OCI-M1 (cell line): Measurements from ENCODE around the gene DFFB.
"Not testable (repeated sequence)": the region's sequence is repeated elsewhere in the genome, so short reads cannot be mapped to it uniquely, and the experiment has no call there.

Source experiments
- DNase-seq: peaks from one replicate; lab custom pipeline; 2025; lab: John Stamatoyannopoulos, UW

The DFFB gene, protein sequence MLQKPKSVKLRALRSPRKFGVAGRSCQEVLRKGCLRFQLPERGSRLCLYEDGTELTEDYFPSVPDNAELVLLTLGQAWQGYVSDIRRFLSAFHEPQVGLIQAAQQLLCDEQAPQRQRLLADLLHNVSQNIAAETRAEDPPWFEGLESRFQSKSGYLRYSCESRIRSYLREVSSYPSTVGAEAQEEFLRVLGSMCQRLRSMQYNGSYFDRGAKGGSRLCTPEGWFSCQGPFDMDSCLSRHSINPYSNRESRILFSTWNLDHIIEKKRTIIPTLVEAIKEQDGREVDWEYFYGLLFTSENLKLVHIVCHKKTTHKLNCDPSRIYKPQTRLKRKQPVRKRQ

DNA sequence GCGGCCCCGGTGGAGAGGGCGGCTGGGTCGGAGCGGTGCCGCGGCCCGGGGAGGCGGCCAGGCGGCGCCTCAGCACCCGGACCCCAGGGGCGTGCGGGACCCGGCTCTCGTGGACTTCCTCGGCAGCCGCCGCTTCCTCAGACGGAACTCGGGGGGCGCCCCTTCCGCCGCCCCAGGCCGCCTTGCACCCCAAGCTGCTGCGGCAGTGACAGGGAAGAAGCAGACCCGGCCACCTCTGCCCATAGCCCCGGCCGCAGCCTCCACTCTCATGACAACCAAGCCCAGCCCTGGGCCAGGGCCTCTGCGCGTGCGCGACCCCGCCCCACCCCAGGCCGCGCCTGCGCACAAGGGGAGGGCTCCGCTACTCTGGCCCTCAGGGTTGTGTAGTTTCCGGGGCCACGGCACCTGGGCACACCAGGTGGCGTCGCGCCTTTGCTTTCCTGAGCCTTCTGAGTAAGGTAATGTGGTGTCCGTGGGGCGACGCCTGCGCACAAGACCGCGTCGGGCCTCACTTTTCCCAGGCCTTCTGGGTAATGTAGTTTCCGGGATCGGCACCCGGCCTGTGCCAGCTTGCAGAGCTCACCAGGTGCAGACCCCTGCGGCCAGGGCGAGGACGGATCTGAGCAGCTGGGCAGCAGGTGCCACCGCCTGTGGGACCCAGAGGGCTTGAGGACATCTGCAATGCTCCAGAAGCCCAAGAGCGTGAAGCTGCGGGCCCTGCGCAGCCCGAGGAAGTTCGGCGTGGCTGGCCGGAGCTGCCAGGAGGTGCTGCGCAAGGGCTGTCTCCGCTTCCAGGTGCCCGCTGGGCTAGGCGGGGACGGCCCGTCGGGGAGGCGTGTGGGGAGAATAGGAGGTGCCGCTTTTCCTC lies at the start of gene DFFB, which contains the start of gene CEP104:
DFFB (plus strand) TSS at position 554 of the 868 bp plus-strand sequence; CDS start at position 682, 128 bp downstream.
CEP104 (minus strand) TSS at position 289 of the 868 bp plus-strand sequence. CDS start 4,804 bp downstream, outside the sequence.
- peak; percentile 96 for DNase-seq

- DNase-seq: peak; percentile 3
Observed at GRCh38 chr1:3807769-3808168, 49.5 kb upstream of the DFFB start.

DNA sequence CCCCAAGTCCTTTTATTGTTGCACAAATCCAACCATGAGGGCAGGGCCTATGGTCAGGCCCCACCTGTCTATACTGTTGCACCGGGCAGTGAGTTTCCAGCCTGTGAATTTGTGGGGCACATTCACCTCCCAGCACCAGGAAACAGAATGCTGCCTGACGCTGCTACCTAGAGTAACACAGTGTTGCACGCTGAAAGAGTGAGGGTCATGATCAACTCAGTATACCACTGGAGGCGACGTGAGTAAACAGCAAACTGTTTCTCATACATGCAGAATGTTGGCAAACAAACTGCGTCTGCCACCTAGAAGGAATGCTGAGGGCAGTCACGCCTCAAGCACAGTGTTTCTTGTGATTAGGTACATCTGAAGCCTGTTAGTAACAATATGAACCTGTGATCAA lies 47.6 kb upstream of the DFFB start:
- no peak for DNase-seq

GRCh38 chr1:3810149-3810761 lies 47.0 kb upstream of the DFFB start:
- DNase-seq: not testable (repeated sequence)

DNA sequence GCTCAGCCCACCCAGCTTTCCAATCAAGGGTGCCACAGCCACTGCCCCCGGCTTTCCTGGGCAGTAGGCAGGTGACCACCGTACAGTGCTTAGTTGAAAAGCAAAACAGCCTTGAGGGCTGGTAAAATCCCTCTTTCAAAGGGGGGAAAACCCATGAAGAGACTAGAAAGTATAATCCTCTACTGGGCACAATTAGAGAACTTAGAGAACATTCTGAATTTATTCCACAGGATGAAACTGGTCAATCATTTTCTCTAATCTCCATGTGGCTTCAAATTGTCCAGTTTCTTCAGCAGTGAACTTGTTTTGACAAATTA lies 45.7 kb upstream of the DFFB start:
- DNase-seq: no peak

GRCh38 chr1:3814065-3814464 lies 43.2 kb upstream of the DFFB start:
- no peak for DNase-seq

DNA sequence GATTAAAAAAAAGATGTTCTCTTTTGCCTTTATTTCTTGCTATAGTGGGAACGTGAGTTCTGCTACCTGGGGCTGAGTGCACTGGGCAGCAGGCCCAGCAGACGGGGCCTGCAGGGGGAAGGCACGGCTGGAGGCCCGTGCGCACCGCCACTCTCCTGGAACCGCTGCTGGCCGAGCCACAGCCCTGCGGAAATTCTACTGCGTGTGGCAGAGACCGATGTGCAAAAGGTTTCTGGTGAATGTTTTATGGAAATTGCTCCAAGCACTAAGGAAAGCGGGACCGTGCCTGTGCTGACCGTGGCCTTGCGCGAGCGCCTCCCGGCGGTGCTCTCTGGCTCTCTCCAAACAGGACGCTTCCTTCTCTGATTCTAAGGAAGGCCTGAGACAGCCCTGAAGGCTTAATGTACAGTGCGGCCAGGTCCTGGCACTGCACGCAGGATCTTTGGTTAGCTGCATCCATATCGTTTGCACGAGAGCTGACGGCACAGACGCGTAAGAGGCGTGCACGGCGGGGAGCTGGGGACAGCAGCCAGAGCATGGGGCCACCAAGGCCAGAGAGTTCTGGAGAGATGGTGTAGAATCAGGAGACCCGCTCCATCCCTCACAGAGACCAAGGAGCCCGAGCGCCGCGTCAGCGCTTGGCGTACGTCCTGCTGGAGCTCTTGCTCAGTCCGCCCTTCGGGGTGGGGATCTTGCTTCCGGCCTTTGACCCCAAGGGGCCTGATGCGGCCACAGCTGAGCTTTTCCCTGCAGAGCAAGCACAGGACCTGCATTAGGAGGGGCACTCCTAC lies 42.3 kb upstream of the DFFB start:
- no peak for DNase-seq

DNA sequence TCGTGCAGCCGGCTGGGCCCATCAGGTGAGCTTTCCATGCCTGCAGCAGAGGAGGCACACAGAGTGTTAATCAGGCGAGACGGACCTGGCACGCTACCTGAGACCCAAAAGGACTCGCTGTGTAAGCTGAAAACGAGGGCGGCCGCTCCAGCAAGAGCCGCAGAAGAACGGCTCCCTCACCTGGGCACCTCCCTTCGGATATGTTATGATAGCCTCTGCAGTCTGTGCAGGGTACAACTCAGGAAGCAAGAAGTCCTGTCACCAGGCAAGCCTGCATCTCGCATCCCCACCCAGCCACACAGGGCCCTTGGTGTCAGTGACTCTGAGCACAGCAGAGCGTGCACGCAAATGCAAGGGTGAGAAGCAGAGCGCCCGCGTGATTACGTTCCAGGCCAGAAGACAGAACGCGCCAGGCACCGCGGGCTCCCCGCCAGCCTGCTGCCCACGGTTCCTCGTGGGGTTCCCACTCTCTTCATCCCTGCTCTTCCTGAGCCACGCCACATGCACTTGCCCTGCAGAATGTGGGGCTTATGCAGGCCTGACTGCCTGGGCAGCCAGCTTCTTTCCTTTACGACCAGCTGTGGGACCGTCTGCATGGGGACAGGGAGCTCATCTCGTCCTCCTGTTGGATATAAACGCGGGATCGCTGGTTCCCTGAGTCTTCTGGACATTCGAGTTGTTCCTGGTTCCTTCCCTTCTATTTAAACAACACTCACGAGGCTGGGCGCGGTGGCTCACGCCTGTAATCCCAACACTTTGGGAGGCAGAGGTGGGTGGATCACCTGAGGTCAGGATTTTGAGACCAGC lies 40.7 kb upstream of the DFFB start:
- DNase-seq: no peak

DNA sequence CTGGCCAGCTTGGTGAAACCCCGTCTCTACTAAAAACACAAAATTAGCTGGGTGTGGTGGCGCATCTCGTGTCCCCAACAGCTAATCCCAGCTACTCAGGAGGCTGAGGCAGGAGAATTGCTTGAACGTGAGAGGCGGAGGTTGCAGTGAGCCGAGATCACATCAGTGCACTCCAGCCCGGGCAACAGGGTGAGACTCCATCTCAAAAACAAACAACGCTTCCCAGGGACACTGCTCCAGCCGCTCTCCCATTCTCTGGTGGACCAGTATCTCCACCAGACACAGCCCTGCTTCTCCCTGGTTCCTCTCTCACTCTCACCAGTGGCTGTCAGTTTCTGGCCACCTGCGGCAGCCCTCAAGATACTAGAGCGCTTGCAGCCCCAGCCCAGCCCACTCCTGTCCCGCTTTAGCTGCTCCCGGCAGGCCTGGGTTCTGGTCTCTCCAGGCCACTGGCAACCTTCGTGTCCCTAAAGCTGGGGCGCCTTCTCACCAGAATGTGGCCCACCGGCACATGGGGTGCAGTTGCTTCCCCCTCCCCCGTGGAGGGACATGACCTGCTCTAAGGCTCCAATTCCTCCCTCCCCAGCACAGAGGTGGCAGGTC lies 40.0 kb upstream of the DFFB start:
- DNase-seq: no peak

DNA sequence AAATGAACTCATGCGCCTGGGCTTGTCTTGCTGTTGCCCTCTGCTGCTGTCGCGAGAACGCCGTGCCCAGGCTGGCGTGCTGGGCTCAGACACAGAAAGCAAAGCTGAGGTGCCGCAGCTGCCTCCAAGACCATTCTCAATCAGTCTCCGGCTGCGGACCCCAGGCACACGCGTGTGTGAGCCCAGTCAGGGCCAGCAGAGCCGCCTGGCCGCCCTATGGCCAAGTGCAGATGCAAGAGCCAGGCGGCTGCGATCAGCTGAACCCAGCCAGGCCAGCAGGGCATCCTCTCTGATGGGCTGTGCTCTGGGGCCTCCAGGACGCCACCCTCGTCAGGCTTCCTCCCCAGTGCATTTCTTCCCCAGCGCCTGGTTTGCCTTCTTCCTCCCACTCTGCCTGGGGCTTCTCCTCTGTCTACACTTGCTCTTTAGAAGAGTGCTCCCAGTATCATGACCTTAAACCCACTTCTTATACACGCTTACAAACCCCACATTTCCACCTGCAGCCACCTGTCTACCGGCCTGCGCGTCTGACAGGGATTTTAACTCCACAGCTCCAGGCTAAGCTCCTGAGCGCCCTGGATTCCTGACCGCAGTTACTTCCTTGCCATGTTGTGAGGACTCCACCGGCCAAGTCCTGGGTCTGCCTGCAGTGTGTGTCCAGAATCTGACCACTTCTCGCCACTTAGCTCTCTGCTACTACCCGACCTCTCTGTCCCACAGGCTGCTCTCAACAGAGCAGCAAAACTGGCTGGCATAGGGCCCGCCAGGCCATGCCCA lies 39.3 kb upstream of the DFFB start:
- DNase-seq: no peak

DNA sequence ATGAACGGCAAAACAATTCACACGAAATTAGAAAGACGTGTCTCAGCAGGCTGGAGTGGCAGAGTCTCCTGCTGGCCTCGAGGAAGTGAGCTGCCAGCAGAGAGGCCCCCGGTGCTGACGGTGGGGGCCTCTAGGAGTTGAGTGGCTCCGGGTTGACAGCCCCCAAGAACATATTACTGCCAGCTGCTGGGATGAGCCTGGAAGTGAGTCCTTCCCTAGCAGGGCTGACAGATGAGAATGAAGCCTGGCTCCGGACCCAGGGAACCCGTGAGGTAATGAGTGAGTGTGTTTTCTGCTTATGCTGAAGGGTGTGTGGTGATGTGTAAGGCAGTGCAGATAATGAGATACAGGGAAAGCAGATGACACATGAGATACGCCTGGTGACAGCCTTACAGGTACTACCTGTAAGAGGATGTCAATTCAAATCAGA lies 37.5 kb upstream of the DFFB start:
- DNase-seq: no peak

DNA sequence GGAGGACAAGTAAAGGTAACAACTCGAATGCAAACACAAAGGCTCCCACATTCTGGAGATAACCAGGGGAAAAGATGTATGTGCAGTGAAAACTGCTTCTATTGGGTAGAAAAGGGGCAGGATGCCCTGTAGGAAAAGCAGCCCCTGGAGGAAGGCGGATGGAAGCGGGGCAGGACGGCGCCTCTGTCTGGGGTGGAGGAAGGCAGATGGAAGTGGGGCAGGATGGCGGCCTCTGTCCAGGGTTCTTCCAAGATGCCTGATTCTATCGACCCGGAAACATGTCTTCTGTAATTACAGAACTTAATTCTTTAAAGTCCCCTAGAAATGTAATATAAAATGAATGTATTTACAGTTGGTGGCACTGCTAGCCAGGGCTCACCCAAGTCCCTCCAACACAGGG lies 37.0 kb upstream of the DFFB start:
- no peak for DNase-seq

- no peak for DNase-seq
Observed at GRCh38 chr1:3821004-3821403, 36.3 kb upstream of the DFFB start.

DNA sequence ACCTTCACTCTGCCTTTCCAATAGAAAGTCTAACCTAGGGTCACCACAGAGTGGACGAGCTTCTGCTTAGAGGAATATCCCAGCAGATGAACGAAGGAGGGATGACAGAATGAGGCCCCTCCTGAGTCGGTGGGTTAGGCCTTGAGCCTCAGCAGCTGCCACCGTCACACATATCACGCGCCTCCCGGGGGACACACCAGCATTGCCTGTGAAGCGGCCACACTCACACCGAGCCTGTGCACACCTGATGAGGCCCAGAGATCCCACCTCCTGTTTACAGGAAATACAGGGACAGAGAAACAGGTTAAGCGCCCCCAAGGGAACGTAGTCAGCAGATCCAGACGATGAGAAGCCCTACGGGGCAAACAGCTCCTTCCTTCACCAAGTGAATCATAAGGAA lies 35.8 kb upstream of the DFFB start:
- DNase-seq: no peak

DNA sequence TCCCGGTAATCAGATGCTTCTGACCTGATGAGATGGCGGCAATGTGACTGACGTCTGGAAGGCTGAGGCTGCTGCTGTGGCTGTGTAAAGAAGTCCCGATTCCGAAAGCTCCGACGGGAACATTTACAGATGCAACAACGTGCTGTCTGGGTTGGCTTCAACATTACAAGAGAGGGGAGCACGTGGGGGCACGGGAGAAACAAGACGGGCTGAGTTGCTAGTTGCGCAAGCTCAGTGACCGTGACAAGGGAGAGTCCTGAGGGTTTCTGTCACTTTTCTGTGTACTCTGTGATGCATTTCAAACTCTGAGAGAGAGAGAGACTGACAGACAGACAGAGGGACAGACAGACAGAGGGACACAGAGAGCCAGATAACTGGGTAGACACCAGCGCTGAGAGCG lies 35.4 kb upstream of the DFFB start:
- no peak for DNase-seq

DNA sequence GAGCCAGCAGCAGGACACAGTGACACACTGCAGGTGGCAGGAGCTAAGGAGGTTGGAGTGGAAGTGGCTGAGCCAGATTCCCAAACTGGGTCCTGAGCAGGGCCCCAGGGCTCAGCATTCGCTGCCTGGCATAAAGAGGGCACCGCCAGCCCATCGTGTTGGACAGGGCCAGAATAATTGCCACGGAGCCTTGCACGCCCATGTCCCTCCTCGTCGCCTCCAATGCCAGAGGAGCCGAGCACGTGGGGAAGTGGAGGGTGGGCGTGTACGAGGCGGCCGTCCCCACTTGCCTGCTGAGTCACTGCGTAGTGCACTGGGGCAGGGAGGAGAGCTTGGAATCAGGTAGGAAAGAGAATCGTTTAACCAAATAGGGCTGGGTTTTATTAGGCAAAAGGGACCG lies 34.9 kb upstream of the DFFB start:
- no peak for DNase-seq

GRCh38 chr1:3824650-3825049 lies 32.6 kb upstream of the DFFB start:
- DNase-seq: no peak

- no peak for DNase-seq
Observed at GRCh38 chr1:3825356-3825755, 31.9 kb upstream of the DFFB start.

DNA sequence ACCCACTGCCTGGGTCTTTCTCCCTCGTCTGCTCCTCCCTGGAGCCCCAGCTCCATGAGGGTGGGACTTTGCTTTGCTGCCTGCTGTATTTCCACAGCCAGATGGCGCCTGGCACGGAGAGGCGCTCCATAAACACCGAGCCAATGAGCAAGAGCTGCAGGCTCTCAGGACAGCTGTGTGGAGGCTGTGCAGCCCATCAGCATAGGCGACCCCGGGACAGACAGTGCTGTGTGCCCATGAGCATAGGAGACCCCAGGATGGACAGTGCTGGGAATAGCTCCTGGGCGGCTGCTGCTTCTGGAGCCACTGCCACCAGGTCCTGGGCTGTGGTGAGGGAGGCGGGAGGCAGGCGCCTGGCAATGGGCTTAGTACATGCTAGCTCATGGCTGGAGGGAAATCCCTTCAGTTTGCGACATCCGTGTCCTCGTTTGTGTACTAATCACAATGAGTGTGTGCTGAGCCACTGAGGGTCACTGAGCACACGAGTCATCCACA lies 29.4 kb upstream of the DFFB start:
- DNase-seq: no peak

DNA sequence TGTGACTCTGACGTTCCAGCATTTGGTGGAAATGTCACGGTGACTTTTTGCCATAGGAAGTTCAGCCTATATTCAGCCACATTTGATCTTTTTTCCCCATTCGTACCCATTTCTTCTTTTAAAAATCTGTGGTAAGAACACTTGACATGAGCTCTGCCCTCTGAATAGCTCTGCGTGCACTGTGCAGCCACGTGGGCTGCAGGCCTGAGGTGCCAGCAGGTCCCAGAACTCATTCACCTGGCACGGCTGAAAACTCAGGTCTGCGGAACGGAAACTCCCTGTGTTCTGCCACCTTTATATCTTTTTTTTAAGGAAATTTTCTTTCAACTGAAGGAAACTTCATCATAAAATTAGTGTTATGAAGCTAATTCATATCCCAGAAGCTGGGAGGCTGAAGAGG lies 28.9 kb upstream of the DFFB start:
- no peak for DNase-seq
